ENCODE data around the gene MAP3K14. TPM values are rescaled to one million over a fixed set of nuclear protein-coding genes. Genes with fewer than 3 reads are reported as not detected.

MAP3K14 gene
- total RNA-seq, 1 donor from 2014 or later = 5.7 TPM

GRCh38 chr17:45274033-45274432 is 42.8 kb downstream of the MAP3K14 start:
- Mint-ChIP-seq H3K27me3 (ENCODE audit: unreplicated experiment) (peaks cover 2% of the 10 kb centered on the region), H3K27ac (ENCODE audit: unreplicated experiment) (no peak overlapping the region), H3K9me3 (ENCODE audit: unreplicated experiment) (no peaks in the 10 kb centered on the region), H3K4me3 (ENCODE audit: unreplicated experiment) (no peak overlapping the region), H3K4me1 (ENCODE audit: low read depth, unreplicated experiment) (no peaks in the 10 kb centered on the region), H3K36me3 (ENCODE audit: unreplicated experiment) (no peaks in the 10 kb centered on the region)
- TF ChIP-seq, protein P1, sequence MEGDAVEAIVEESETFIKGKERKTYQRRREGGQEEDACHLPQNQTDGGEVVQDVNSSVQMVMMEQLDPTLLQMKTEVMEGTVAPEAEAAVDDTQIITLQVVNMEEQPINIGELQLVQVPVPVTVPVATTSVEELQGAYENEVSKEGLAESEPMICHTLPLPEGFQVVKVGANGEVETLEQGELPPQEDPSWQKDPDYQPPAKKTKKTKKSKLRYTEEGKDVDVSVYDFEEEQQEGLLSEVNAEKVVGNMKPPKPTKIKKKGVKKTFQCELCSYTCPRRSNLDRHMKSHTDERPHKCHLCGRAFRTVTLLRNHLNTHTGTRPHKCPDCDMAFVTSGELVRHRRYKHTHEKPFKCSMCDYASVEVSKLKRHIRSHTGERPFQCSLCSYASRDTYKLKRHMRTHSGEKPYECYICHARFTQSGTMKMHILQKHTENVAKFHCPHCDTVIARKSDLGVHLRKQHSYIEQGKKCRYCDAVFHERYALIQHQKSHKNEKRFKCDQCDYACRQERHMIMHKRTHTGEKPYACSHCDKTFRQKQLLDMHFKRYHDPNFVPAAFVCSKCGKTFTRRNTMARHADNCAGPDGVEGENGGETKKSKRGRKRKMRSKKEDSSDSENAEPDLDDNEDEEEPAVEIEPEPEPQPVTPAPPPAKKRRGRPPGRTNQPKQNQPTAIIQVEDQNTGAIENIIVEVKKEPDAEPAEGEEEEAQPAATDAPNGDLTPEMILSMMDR (IDR thresholded peaks at IDR 0.05; ENCODE audit: partially characterized antibody, unreplicated experiment) = no peak
- DNase-seq = no peak

- no peak overlapping the region for H3K27ac Mint-ChIP-seq (ENCODE audit: unreplicated experiment)
- H3K4me1 Mint-ChIP-seq (ENCODE audit: low read depth, unreplicated experiment) = no peaks in the 10 kb centered on the region
- peaks cover 2% of the 10 kb centered on the region for H3K27me3 Mint-ChIP-seq (ENCODE audit: unreplicated experiment)
- H3K4me3 Mint-ChIP-seq (ENCODE audit: unreplicated experiment) = no peak overlapping the region
- no peak for DNase-seq
- no peaks in the 10 kb centered on the region for H3K9me3 Mint-ChIP-seq (ENCODE audit: unreplicated experiment)
- no peaks in the 10 kb centered on the region for H3K36me3 Mint-ChIP-seq (ENCODE audit: unreplicated experiment)
- TF ChIP-seq, protein P1 (IDR thresholded peaks at IDR 0.05; ENCODE audit: partially characterized antibody, unreplicated experiment) = no peak
These were observed 43.3 kb downstream of the MAP3K14 start for GRCh38 chr17:45273551-45273957.

- H3K27ac Mint-ChIP-seq (ENCODE audit: unreplicated experiment) = no peak overlapping the region
- H3K36me3 Mint-ChIP-seq (ENCODE audit: unreplicated experiment) = no peaks in the 10 kb centered on the region
- TF ChIP-seq, protein P1 (IDR thresholded peaks at IDR 0.05; ENCODE audit: partially characterized antibody, unreplicated experiment) = no peak
- DNase-seq = no peak
- H3K4me1 Mint-ChIP-seq (ENCODE audit: low read depth, unreplicated experiment) = no peaks in the 10 kb centered on the region
- peaks cover 2% of the 10 kb centered on the region for H3K27me3 Mint-ChIP-seq (ENCODE audit: unreplicated experiment)
- no peak overlapping the region for H3K4me3 Mint-ChIP-seq (ENCODE audit: unreplicated experiment)
- no peaks in the 10 kb centered on the region for H3K9me3 Mint-ChIP-seq (ENCODE audit: unreplicated experiment)
These were observed 45.2 kb downstream of the MAP3K14 start for GRCh38 chr17:45271603-45272002.

DNA sequence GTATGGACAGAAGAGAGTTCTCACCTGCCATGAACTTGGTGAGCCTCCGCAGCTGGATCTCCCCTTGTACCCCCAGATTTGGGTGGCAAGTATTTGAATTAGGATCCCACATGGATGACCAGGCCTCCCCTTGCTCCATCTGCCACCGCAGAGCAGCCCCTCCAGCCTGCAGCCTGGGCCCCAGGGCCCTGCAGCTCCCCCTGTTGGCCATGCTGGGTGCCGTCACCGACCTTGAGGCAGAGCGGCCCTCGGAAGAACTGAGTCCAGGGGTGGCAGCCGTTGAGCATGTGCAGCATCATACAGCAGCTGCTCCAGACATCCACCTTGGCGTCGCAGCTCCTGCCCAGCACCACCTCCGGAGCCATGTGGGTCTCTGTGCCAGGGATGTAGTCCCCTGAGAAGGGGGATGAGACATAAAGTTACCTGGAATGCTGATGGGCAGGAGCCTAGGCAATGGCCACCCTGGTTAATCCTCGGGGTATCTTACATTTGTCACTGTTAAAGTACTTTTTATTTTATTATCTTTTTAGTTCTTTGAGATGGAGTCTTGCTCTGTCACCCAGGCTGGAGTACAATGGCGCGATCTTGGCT is 45.9 kb downstream of the MAP3K14 start:
- Mint-ChIP-seq H3K27ac (ENCODE audit: unreplicated experiment) (no peak overlapping the region), H3K9me3 (ENCODE audit: unreplicated experiment) (no peaks in the 10 kb centered on the region), H3K27me3 (ENCODE audit: unreplicated experiment) (peaks cover 3% of the 10 kb centered on the region), H3K4me3 (ENCODE audit: unreplicated experiment) (no peak overlapping the region), H3K4me1 (ENCODE audit: low read depth, unreplicated experiment) (no peaks in the 10 kb centered on the region), H3K36me3 (ENCODE audit: unreplicated experiment) (no peaks in the 10 kb centered on the region)
- TF ChIP-seq, protein P1 (IDR thresholded peaks at IDR 0.05; ENCODE audit: partially characterized antibody, unreplicated experiment) = peak; percentile 74
- peak; percentile 50 for DNase-seq

- Mint-ChIP-seq H3K4me3 (ENCODE audit: unreplicated experiment) (no peak overlapping the region), H3K27ac (ENCODE audit: unreplicated experiment) (no peak overlapping the region), H3K9me3 (ENCODE audit: unreplicated experiment) (no peaks in the 10 kb centered on the region), H3K36me3 (ENCODE audit: unreplicated experiment) (no peaks in the 10 kb centered on the region), H3K4me1 (ENCODE audit: low read depth, unreplicated experiment) (no peaks in the 10 kb centered on the region), H3K27me3 (ENCODE audit: unreplicated experiment) (peaks cover 2% of the 10 kb centered on the region)
- no peak for DNase-seq
- TF ChIP-seq, protein P1 (IDR thresholded peaks at IDR 0.05; ENCODE audit: partially characterized antibody, unreplicated experiment) = no peak
These were observed 46.9 kb downstream of the MAP3K14 start for GRCh38 chr17:45269912-45270311.
